ENCODE data around the gene ACER2. TPM values are rescaled to one million over a fixed set of nuclear protein-coding genes. Genes with fewer than 3 reads are reported as not detected.

Gene ACER2
- total RNA-seq, 1 donor, result 4.7 TPM

GRCh38 chr9:19416143-19416542 lies 7.3 kb downstream of the ACER2 start:
- no peak for TF ChIP-seq CTCF (IDR thresholded peaks at IDR 0.05; ENCODE audit: insufficient read depth, low read depth, low read length)
- no peak overlapping the region for H3K4me3 ChIP-seq (ENCODE audit: low read depth, low read length)
- peak; percentile 63 for DNase-seq (ENCODE audit: low read depth)

- H3K4me3 ChIP-seq (ENCODE audit: low read depth, low read length), result no peak overlapping the region
- no peak for DNase-seq (ENCODE audit: low read depth)
- TF ChIP-seq CTCF (IDR thresholded peaks at IDR 0.05; ENCODE audit: insufficient read depth, low read depth, low read length), result no peak
Observed at GRCh38 chr9:19420877-19421276, 12.1 kb downstream of the ACER2 start.

- DNase-seq (ENCODE audit: low read depth), result no peak
- no peak for TF ChIP-seq CTCF (IDR thresholded peaks at IDR 0.05; ENCODE audit: insufficient read depth, low read depth, low read length)
- H3K4me3 ChIP-seq (ENCODE audit: low read depth, low read length), result no peak overlapping the region
Observed at GRCh38 chr9:19423163-19423562, 14.4 kb downstream of the ACER2 start.

- DNase-seq (ENCODE audit: low read depth), result peak; percentile 51
- no peak for TF ChIP-seq CTCF (IDR thresholded peaks at IDR 0.05; ENCODE audit: insufficient read depth, low read depth, low read length)
- H3K4me3 ChIP-seq (ENCODE audit: low read depth, low read length), result no peak overlapping the region
Observed at GRCh38 chr9:19424176-19424779, 15.5 kb downstream of the ACER2 start.

GRCh38 chr9:19429595-19429994 lies 20.8 kb downstream of the ACER2 start:
- DNase-seq (ENCODE audit: low read depth), result no peak
- H3K4me3 ChIP-seq (ENCODE audit: low read depth, low read length), result no peak overlapping the region
- no peak for TF ChIP-seq CTCF (IDR thresholded peaks at IDR 0.05; ENCODE audit: insufficient read depth, low read depth, low read length)

- H3K4me3 ChIP-seq (ENCODE audit: low read depth, low read length), result no peak overlapping the region
- DNase-seq (ENCODE audit: low read depth), result no peak
- TF ChIP-seq CTCF (IDR thresholded peaks at IDR 0.05; ENCODE audit: insufficient read depth, low read depth, low read length), result no peak
Observed at GRCh38 chr9:19430201-19430760, 21.5 kb downstream of the ACER2 start.

Measured in fibroblast of villous mesenchyme (primary cell).